Astrocyte (in vitro differentiated cells and primary cell): Measurements from ENCODE around the gene MECR. TPM values are rescaled to one million over a fixed set of nuclear protein-coding genes. Genes with fewer than 3 reads are reported as not detected.

ENCODE experiments used
- DNase-seq: peaks from one replicate; pipeline ENCODE4 v3.0.0-alpha.2; 2010; ENCODE audit warnings: low read depth
- FAIRE-seq: peaks from 2 replicates; lab custom pipeline; 2011; peaks lifted over from hg19 to GRCh38; lab: Jason Lieb, UNC
- H2AFZ ChIP-seq: 2 replicates; pipeline ENCODE4 v1.6.0; 2012; ENCODE audit warnings: low read depth, low read length, inconsistent platforms
- H3K27ac ChIP-seq: 2 replicates; pipeline ENCODE4 v1.5.1; 2011; ENCODE audit warnings: low read depth, low read length, inconsistent platforms
- H3K27me3 ChIP-seq: 2 replicates; pipeline ENCODE4 v1.6.0; 2011; ENCODE audit warnings: low read length, inconsistent platforms; ENCODE audit not compliant: insufficient read depth
- H3K36me3 ChIP-seq: 2 replicates; pipeline ENCODE4 v1.5.1; 2011; ENCODE audit warnings: low read length, inconsistent platforms; ENCODE audit not compliant: insufficient read depth
- H3K4me1 ChIP-seq: 2 replicates; pipeline ENCODE4 v1.5.1; 2011; ENCODE audit warnings: low read length, inconsistent platforms; ENCODE audit not compliant: insufficient read depth
- H3K4me2 ChIP-seq: 2 replicates; pipeline ENCODE4 v1.6.0; 2012; ENCODE audit warnings: low read length, inconsistent platforms
- H3K4me3 ChIP-seq: 2 replicates; pipeline ENCODE4 v1.5.1; 2011; ENCODE audit warnings: low read depth, mild to moderate bottlenecking, low read length, inconsistent platforms; ENCODE audit not compliant: insufficient read depth
- H3K79me2 ChIP-seq: 2 replicates; pipeline ENCODE4 v1.6.0; 2012; ENCODE audit warnings: mild to moderate bottlenecking, low read length, inconsistent platforms; ENCODE audit not compliant: insufficient read depth
- H3K9ac ChIP-seq: 2 replicates; pipeline ENCODE4 v1.6.0; 2012; ENCODE audit warnings: mild to moderate bottlenecking, low read length, inconsistent platforms
- H3K9me3 ChIP-seq: 2 replicates; pipeline ENCODE4 v1.5.1; 2012; ENCODE audit warnings: low read depth, mild to moderate bottlenecking, low read length, inconsistent platforms; ENCODE audit not compliant: insufficient read depth
- H4K20me1 ChIP-seq: 2 replicates; pipeline ENCODE4 v1.6.0; 2012; ENCODE audit warnings: low read length, inconsistent platforms; ENCODE audit not compliant: insufficient read depth
- H3K27ac Mint-ChIP-seq: one replicate; pipeline ENCODE4 v1.8.0; 2021; ENCODE audit warnings: mild to moderate bottlenecking, mixed read lengths; ENCODE audit not compliant: unreplicated experiment
- H3K27me3 Mint-ChIP-seq: one replicate; pipeline ENCODE4 v1.8.0; 2021; ENCODE audit warnings: low read depth, mixed read lengths; ENCODE audit not compliant: unreplicated experiment
- H3K36me3 Mint-ChIP-seq: one replicate; pipeline ENCODE4 v1.8.0; 2021; ENCODE audit warnings: low read depth, mixed read lengths; ENCODE audit not compliant: unreplicated experiment
- H3K4me1 Mint-ChIP-seq: one replicate; pipeline ENCODE4 v1.8.0; 2021; ENCODE audit warnings: low read depth, mixed read lengths; ENCODE audit not compliant: unreplicated experiment
- H3K4me3 Mint-ChIP-seq: one replicate; pipeline ENCODE4 v1.8.0; 2021; ENCODE audit warnings: mild to moderate bottlenecking, moderate library complexity, mixed read lengths; ENCODE audit not compliant: unreplicated experiment
- H3K9me3 Mint-ChIP-seq: one replicate; pipeline ENCODE4 v1.8.0; 2021; ENCODE audit warnings: mild to moderate bottlenecking, mixed read lengths; ENCODE audit not compliant: unreplicated experiment
- EZH2 ChIP-seq: IDR thresholded peaks from 2 replicates; pipeline ENCODE4 v1.6.1; 2012; ENCODE audit warnings: mild to moderate bottlenecking, low read length, inconsistent platforms; ENCODE audit not compliant: insufficient read depth
- total RNA-seq: library from RNA; stranded (reverse); gene quantifications from 2 replicates; pipeline ENCODE4 v1.2.1, GENCODE V29; 2021
- TF ChIP-seq, protein P1 (sequence below): IDR thresholded peaks from 2 replicates; pipeline ENCODE4 v1.5.1; 2011; ENCODE audit warnings: low read depth, mild to moderate bottlenecking, inconsistent platforms, low read length, moderate library complexity; ENCODE audit not compliant: insufficient read depth

MECR gene
- total RNA-seq, 1 donor from 2014 or later = 25.1 TPM

DNA sequence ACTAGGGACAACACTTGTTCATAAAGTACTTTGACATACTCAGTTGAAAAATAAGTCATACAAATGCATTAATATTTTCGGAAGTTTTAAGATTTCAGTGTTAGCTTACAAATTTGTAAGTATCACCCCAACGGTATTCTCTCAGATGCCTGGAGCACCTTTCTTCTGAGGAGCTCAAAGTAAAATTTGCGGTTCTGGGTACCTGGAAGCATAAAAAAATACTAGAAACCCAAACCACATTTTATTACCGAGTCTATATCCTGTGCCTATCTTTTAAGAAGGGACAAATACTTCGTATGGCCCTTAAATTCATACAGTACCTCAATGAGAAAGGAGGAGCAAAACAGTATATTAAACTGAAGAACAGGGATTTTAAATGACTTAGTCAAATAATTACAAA, 59.2 kb downstream of the MECR start:
- Histone ChIP-seq H3K27me3 (no peaks in the 10 kb centered on the region), H3K9ac (no peak overlapping the region), H3K9me3 (no peaks in the 10 kb centered on the region), H2AFZ (no peak overlapping the region), H3K4me1 (peaks cover 11% of the 10 kb centered on the region), H4K20me1 (peaks cover 87% of the 10 kb centered on the region), H3K4me3 (no peak overlapping the region), H3K79me2 (peaks cover 98% of the 10 kb centered on the region), H3K27ac (no peak overlapping the region), H3K4me2 (peak overlapping the region; percentile 16), H3K36me3 (peaks cover 19% of the 10 kb centered on the region)
- Mint-ChIP-seq H3K27me3 (no peaks in the 10 kb centered on the region), H3K4me3 (no peak overlapping the region), H3K4me1 (peaks cover 24% of the 10 kb centered on the region), H3K27ac (no peak overlapping the region), H3K36me3 (peaks cover 6% of the 10 kb centered on the region), H3K9me3 (no peaks in the 10 kb centered on the region)
- no peak for TF ChIP-seq EZH2
- TF ChIP-seq, protein P1, sequence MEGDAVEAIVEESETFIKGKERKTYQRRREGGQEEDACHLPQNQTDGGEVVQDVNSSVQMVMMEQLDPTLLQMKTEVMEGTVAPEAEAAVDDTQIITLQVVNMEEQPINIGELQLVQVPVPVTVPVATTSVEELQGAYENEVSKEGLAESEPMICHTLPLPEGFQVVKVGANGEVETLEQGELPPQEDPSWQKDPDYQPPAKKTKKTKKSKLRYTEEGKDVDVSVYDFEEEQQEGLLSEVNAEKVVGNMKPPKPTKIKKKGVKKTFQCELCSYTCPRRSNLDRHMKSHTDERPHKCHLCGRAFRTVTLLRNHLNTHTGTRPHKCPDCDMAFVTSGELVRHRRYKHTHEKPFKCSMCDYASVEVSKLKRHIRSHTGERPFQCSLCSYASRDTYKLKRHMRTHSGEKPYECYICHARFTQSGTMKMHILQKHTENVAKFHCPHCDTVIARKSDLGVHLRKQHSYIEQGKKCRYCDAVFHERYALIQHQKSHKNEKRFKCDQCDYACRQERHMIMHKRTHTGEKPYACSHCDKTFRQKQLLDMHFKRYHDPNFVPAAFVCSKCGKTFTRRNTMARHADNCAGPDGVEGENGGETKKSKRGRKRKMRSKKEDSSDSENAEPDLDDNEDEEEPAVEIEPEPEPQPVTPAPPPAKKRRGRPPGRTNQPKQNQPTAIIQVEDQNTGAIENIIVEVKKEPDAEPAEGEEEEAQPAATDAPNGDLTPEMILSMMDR = no peak
- DNase-seq (no peak), FAIRE-seq (no peak)

DNA sequence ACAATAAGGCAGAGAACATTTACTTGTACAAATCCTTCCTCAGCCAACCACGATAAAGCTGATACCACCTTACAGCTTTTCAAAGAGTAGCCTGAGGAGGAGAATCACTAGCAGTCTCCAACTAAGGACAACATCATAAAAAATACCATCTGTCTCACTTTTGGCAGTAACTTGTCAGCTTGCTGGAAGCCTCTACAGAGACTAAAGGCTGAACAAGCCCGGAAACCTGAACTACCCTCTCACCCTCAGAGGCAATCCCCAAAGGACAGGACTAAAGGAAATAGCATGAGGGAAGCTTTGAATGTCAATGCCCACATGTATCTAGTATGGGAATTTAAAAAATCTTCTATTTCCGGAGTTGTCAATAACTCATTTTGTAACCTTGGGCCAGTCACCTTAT, 59.6 kb downstream of the MECR start:
- Histone ChIP-seq H3K79me2 (peaks cover 98% of the 10 kb centered on the region), H2AFZ (no peak overlapping the region), H3K9ac (peak overlapping the region; percentile 15), H3K27me3 (no peaks in the 10 kb centered on the region), H3K9me3 (no peaks in the 10 kb centered on the region), H3K27ac (no peak overlapping the region), H3K4me3 (no peak overlapping the region), H3K36me3 (peaks cover 23% of the 10 kb centered on the region), H4K20me1 (peaks cover 87% of the 10 kb centered on the region), H3K4me1 (peaks cover 9% of the 10 kb centered on the region), H3K4me2 (peak overlapping the region; percentile 16)
- Mint-ChIP-seq H3K4me1 (peaks cover 24% of the 10 kb centered on the region), H3K27ac (peak overlapping the region; percentile 27), H3K4me3 (no peak overlapping the region), H3K27me3 (no peaks in the 10 kb centered on the region), H3K9me3 (no peaks in the 10 kb centered on the region), H3K36me3 (peaks cover 9% of the 10 kb centered on the region)
- FAIRE-seq = no peak
- no peak for DNase-seq
- TF ChIP-seq, protein P1 = no peak

DNA sequence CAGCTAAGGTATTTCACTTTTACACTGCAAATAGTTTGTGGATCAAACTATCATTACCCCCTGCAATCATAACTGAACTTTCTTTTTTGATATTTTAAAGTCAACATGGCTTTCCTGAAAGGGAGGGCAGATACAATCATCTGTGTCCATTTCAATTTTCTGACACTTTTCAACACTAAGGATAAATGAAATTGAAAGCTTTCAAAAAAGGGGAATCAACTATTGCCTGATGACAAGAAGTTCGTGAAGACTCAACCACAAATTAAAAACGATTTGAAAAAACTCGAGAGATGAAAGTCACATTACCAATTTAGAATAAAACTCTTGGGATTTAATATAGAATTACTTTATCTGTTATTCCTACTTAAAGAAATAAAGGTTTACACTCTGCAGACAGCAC, 60.8 kb downstream of the MECR start:
- no peaks in the 10 kb centered on the region for H3K27me3 ChIP-seq
- Mint-ChIP-seq H3K27me3 (no peaks in the 10 kb centered on the region), H3K27ac (no peak overlapping the region), H3K36me3 (peaks cover 9% of the 10 kb centered on the region), H3K4me3 (peak overlapping the region; percentile 55), H3K4me1 (peaks cover 26% of the 10 kb centered on the region), H3K9me3 (no peaks in the 10 kb centered on the region)
- TF ChIP-seq EZH2 = no peak
- TF ChIP-seq, protein P1 = no peak
- H3K79me2 ChIP-seq = peaks cover 100% of the 10 kb centered on the region
- H3K4me3 ChIP-seq = no peak overlapping the region
- H3K9me3 ChIP-seq = no peaks in the 10 kb centered on the region
- H3K4me1 ChIP-seq = peaks cover 14% of the 10 kb centered on the region
- H2AFZ ChIP-seq = no peak overlapping the region
- no peak overlapping the region for H3K4me2 ChIP-seq
- no peak overlapping the region for H3K9ac ChIP-seq
- no peak overlapping the region for H3K27ac ChIP-seq
- peaks cover 90% of the 10 kb centered on the region for H4K20me1 ChIP-seq
- no peak for DNase-seq
- peaks cover 28% of the 10 kb centered on the region for H3K36me3 ChIP-seq
- no peak for FAIRE-seq
